Activated CD4-positive, alpha-beta T cell treated with anti-CD3 and anti-CD28 coated beads, Interleukin-2, amount 10 ng/mL, durations not matched to agents 24 days and 14 days (primary cell): Measurements from ENCODE around the gene FOXK1. TPM values are rescaled to one million over a fixed set of nuclear protein-coding genes. Genes with fewer than 3 reads are reported as not detected.
"Not testable (repeated sequence)": the region's sequence is repeated elsewhere in the genome, so short reads cannot be mapped to it uniquely, and the experiment has no call there.

ENCODE experiments used
- DNase-seq: peaks from one replicate; pipeline ENCODE4 v3.0.0; 2022
- H3K27ac Mint-ChIP-seq: one replicate; pipeline ENCODE4 v1.8.0; 2022; ENCODE audit warnings: mild to moderate bottlenecking, mixed read lengths
- H3K27me3 Mint-ChIP-seq: one replicate; pipeline ENCODE4 v1.8.0; 2022; ENCODE audit warnings: mixed read lengths
- H3K36me3 Mint-ChIP-seq: one replicate; pipeline ENCODE4 v1.8.0; 2022; ENCODE audit warnings: low read depth, mild to moderate bottlenecking, mixed read lengths
- H3K4me1 Mint-ChIP-seq: one replicate; pipeline ENCODE4 v1.8.0; 2021; ENCODE audit warnings: mixed read lengths
- H3K4me3 Mint-ChIP-seq: one replicate; pipeline ENCODE4 v1.8.0; 2022; ENCODE audit warnings: mild to moderate bottlenecking, moderate library complexity, mixed read lengths
- H3K9me3 Mint-ChIP-seq: one replicate; pipeline ENCODE4 v1.8.0; 2021; ENCODE audit warnings: mixed read lengths
- intact Hi-C: fragments of 100-400 bp; cut with micrococcal nuclease; formaldehyde crosslinking; loops from one replicate; pipeline ENCODE4 v1.15.1; 2023
- total RNA-seq: library from RNA; stranded (reverse); gene quantifications from 2 replicates; pipeline ENCODE4 v1.2.3, GENCODE V29; 2022

Gene FOXK1
- total RNA-seq, result 36.6 TPM in 2 replicates

DNA sequence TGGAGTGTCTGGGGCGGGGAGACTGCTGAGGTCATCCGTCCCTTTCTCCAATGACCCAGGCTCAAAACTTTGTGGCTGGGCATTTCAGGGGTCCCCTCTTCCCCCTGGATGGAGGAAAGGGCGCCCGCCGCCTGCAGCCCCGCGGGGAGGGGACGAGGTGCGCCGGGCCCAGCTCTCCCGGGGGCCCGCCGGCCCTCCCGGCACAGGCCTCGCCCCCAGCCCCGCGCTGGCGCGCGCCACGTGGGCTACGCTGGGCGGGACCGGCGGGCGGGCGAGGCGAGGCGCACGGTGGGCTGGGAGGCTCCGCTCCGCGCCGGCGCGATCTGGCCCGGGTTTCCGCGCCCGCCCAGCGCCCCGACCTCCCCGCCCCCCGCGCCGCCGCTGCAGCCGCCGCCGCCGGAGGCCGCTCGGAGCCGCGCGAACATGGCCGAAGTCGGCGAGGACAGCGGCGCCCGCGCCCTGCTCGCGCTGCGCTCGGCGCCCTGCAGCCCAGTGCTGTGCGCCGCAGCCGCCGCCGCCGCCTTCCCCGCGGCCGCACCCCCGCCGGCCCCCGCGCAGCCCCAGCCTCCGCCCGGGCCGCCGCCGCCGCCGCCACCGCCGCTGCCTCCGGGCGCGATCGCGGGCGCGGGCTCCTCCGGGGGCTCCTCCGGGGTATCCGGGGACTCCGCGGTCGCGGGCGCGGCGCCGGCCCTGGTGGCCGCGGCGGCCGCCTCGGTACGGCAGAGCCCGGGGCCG is at the start of gene FOXK1:
Gene FOXK1 (plus strand): TSS at position 410 of the 735 bp plus-strand sequence. CDS start 14 bp downstream, at position 424.
- peak; percentile 95 for DNase-seq
- no peaks in the 10 kb centered on the region for H3K27me3 Mint-ChIP-seq
- peaks cover 17% of the 10 kb centered on the region for H3K36me3 Mint-ChIP-seq
- H3K9me3 Mint-ChIP-seq, result no peaks in the 10 kb centered on the region
- H3K27ac Mint-ChIP-seq, result peak within 1 kb of the TSS; percentile 94
- peak within 1 kb of the TSS; percentile 91 for H3K4me3 Mint-ChIP-seq
- H3K4me1 Mint-ChIP-seq, result peaks cover 27% of the 10 kb centered on the region
- intact Hi-C loops, result loop anchor here (1.0 kb wide), 1 partner anchor 41 kb away; no protein-coding TSS in a partner anchor

DNA sequence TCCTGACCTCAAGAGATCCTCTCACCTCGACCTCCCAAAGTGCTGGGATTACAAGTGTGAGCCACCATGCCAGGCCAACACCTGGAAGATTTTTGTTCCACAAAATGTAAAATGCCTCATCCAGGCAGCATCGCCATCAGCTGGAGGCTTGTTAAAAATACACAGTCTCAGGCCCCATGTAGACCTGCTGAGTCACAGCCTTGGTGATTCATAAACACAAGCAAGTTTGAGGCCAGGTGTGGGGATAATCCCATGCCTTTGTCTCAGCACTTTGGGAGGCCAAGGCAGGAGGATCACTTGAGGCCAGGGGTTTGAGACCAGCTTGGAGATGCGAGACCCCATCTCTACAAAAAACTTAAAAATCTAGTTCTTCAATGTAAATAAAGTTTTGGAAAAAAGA is 49.1 kb upstream of the FOXK1 start:
- intact Hi-C loops, result no loop called here
- H3K36me3 Mint-ChIP-seq, result no peaks in the 10 kb centered on the region
- no peaks in the 10 kb centered on the region for H3K4me1 Mint-ChIP-seq
- no peak for DNase-seq
- no peak overlapping the region for H3K4me3 Mint-ChIP-seq
- no peak overlapping the region for H3K27ac Mint-ChIP-seq
- H3K27me3 Mint-ChIP-seq, result no peaks in the 10 kb centered on the region
- H3K9me3 Mint-ChIP-seq, result no peaks in the 10 kb centered on the region

GRCh38 chr7:4634166-4634565 is 47.9 kb upstream of the FOXK1 start:
- DNase-seq, result no peak
- intact Hi-C loops, result no loop called here
- H3K9me3 Mint-ChIP-seq, result no peaks in the 10 kb centered on the region
- H3K4me1 Mint-ChIP-seq, result peaks cover 6% of the 10 kb centered on the region
- no peaks in the 10 kb centered on the region for H3K27me3 Mint-ChIP-seq
- no peak overlapping the region for H3K27ac Mint-ChIP-seq
- H3K4me3 Mint-ChIP-seq, result no peak overlapping the region
- no peaks in the 10 kb centered on the region for H3K36me3 Mint-ChIP-seq

- H3K9me3 Mint-ChIP-seq, result no peaks in the 10 kb centered on the region
- peak overlapping the region; percentile 51 for H3K27ac Mint-ChIP-seq
- H3K36me3 Mint-ChIP-seq, result peaks cover 2% of the 10 kb centered on the region
- no peaks in the 10 kb centered on the region for H3K27me3 Mint-ChIP-seq
- intact Hi-C loops, result no loop called here
- H3K4me3 Mint-ChIP-seq, result no peak overlapping the region
- H3K4me1 Mint-ChIP-seq, result peaks cover 15% of the 10 kb centered on the region
- peak; percentile 74 for DNase-seq
Measured at GRCh38 chr7:4638781-4639575, 43.1 kb upstream of the FOXK1 start.

GRCh38 chr7:4641091-4641666 is 40.9 kb upstream of the FOXK1 start:
- H3K27ac Mint-ChIP-seq, result peak overlapping the region; percentile 78
- peak overlapping the region; percentile 82 for H3K4me3 Mint-ChIP-seq
- DNase-seq, result peak; percentile 59
- no peaks in the 10 kb centered on the region for H3K27me3 Mint-ChIP-seq
- intact Hi-C loops, result loop anchor here (1.0 to 5.0 kb wide), 4 partner anchors 41 to 551 kb away; partner anchors contain the start of genes AP5Z1, FOXK1 and WIPI2
- H3K4me1 Mint-ChIP-seq, result peaks cover 15% of the 10 kb centered on the region
- no peaks in the 10 kb centered on the region for H3K9me3 Mint-ChIP-seq
- H3K36me3 Mint-ChIP-seq, result peaks cover 2% of the 10 kb centered on the region

- H3K9me3 Mint-ChIP-seq, result no peaks in the 10 kb centered on the region
- intact Hi-C loops, result loop anchor here (1.0 to 5.0 kb wide), 5 partner anchors 21 to 550 kb away; partner anchors contain the start of genes AP5Z1, FOXK1 and WIPI2
Measured at GRCh38 chr7:4641667-4642467, 40.2 kb upstream of the FOXK1 start.

DNA sequence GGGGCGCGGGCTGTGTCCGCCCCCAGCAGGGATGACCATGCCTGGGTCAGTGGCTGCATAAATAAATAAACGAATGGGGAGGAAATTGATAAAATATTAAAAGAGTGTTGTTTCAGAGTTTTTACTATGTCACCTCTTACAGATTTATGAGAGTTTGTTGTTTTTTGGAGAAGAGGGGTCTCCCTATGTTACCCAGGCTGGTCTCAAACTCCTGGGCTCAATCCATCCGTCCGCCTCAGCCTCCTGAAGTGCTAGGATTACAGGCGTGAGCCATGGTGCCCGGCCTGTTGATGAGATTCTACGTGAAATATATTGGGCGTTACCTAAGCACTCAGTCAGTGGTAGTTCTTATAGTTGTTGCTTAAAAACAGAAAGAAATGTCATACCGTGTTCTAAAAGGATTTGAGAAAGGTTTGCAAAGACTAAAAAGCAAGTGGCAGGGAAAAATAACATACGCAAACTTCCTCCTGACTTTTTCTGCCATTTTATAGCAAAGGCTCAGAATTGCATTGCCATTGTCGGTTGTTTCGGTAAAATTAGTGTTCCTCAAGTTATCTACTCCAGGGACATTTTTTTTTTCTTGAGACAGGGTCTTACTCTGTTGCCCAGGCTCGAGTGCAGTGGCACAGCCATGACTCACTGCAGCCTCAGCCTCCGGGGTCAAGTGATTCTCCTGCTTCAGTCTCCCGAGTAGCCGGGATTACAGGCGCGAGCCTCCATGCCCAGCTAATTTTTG is 39.5 kb upstream of the FOXK1 start:
- Mint-ChIP-seq H3K36me3 (peaks cover 2% of the 10 kb centered on the region), H3K27ac (peak overlapping the region; percentile 95), H3K27me3 (no peaks in the 10 kb centered on the region), H3K4me1 (peaks cover 15% of the 10 kb centered on the region), H3K9me3 (no peaks in the 10 kb centered on the region), H3K4me3 (peak overlapping the region; percentile 95)
- intact Hi-C loops, result loop anchor here (2.0 to 5.0 kb wide), 2 partner anchors 20 to 550 kb away; partner anchors contain the start of gene WIPI2
- DNase-seq, result peak; percentile 65

More at GRCh38 chr7:4641667-4642467, 40.2 kb upstream of the FOXK1 start:
- H3K4me1 Mint-ChIP-seq, result peaks cover 15% of the 10 kb centered on the region
- H3K27ac Mint-ChIP-seq, result peak overlapping the region; percentile 95
- DNase-seq, result peak; percentile 99
- peak overlapping the region; percentile 95 for H3K4me3 Mint-ChIP-seq
- H3K27me3 Mint-ChIP-seq, result no peaks in the 10 kb centered on the region
- peaks cover 2% of the 10 kb centered on the region for H3K36me3 Mint-ChIP-seq

DNA sequence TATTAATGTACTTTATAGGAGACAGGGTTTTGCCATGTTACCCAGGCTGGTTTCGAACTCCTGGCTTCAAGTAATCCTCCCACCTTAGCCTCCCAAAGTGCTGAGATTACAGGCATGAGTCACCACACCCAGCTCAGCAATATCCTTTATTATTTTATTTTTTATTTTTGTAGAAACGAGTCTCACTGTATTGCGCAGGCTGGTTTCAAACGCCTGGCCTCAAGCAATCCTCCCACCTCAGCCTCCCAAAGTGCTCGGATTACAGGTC is 39.0 kb upstream of the FOXK1 start:
- not testable (repeated sequence) for H3K27me3 Mint-ChIP-seq, H3K9me3 Mint-ChIP-seq, DNase-seq, H3K27ac Mint-ChIP-seq, H3K36me3 Mint-ChIP-seq
- intact Hi-C loops, result loop anchor here (2.0 to 5.0 kb wide), 2 partner anchors 20 to 549 kb away; partner anchors contain the start of gene WIPI2
- peak overlapping the region; percentile 95 for H3K4me3 Mint-ChIP-seq
- H3K4me1 Mint-ChIP-seq, result peaks cover 15% of the 10 kb centered on the region

- Mint-ChIP-seq H3K4me3 (no peak overlapping the region), H3K27me3 (no peaks in the 10 kb centered on the region)
- intact Hi-C loops, result no loop called here
Measured at GRCh38 chr7:4645246-4645645, 36.8 kb upstream of the FOXK1 start.

GRCh38 chr7:4648111-4648510 is 34.0 kb upstream of the FOXK1 start:
- DNase-seq, result no peak
- peaks cover 5% of the 10 kb centered on the region for H3K4me1 Mint-ChIP-seq
- intact Hi-C loops, result no loop called here
- no peaks in the 10 kb centered on the region for H3K36me3 Mint-ChIP-seq
- no peaks in the 10 kb centered on the region for H3K9me3 Mint-ChIP-seq
- H3K27ac Mint-ChIP-seq, result no peak overlapping the region
- H3K27me3 Mint-ChIP-seq, result no peaks in the 10 kb centered on the region
- H3K4me3 Mint-ChIP-seq, result no peak overlapping the region

More at GRCh38 chr7:4645246-4645645, 36.8 kb upstream of the FOXK1 start:
- Mint-ChIP-seq H3K4me1 (peaks cover 7% of the 10 kb centered on the region), H3K27ac (no peak overlapping the region), H3K36me3 (peaks cover 2% of the 10 kb centered on the region), H3K9me3 (no peaks in the 10 kb centered on the region)
- no peak for DNase-seq

GRCh38 chr7:4650433-4651047 is 31.6 kb upstream of the FOXK1 start:
- Mint-ChIP-seq H3K4me3 (no peak overlapping the region), H3K4me1 (peaks cover 5% of the 10 kb centered on the region), H3K9me3 (no peaks in the 10 kb centered on the region), H3K27me3 (no peaks in the 10 kb centered on the region), H3K27ac (no peak overlapping the region), H3K36me3 (no peaks in the 10 kb centered on the region)
- DNase-seq, result no peak
- intact Hi-C loops, result no loop called here

GRCh38 chr7:4653771-4654170 is 28.3 kb upstream of the FOXK1 start:
- H3K4me1 Mint-ChIP-seq, result peaks cover 5% of the 10 kb centered on the region
- no peak overlapping the region for H3K4me3 Mint-ChIP-seq
- H3K27ac Mint-ChIP-seq, result no peak overlapping the region
- H3K27me3 Mint-ChIP-seq, result no peaks in the 10 kb centered on the region
- intact Hi-C loops, result no loop called here
- H3K36me3 Mint-ChIP-seq, result no peaks in the 10 kb centered on the region
- DNase-seq, result no peak
- H3K9me3 Mint-ChIP-seq, result peaks cover 6% of the 10 kb centered on the region
